MCF 10A (cell line): ENCODE measurements around the gene IGFALS. TPM values are rescaled to one million over a fixed set of nuclear protein-coding genes. Genes with fewer than 3 reads are reported as not detected.

Experiments used
- BruUV-seq: library from RNA; stranded (reverse); fragments of 400-500 nt; replicated peaks from 2 replicates; lab custom pipeline; 2021; lab: Mats Ljungman, UMichigan
- CTCF ChIA-PET: fragments of 300-600 bp; sonication (Branson Sonifier 250); formaldehyde crosslinking; extraction: SDS; loops from one replicate; lab custom pipeline; 2021; ENCODE audit warnings: antibody characterized with exemption, inconsistent platforms; lab: Yijun Ruan, JAX
- POLR2A ChIA-PET: fragments of 300-600, 350-650 bp; sonication (Branson Sonifier 250); formaldehyde crosslinking; extraction: SDS; loops from one replicate; lab custom pipeline; 2020; ENCODE audit warnings: antibody characterized with exemption, inconsistent platforms; lab: Yijun Ruan, JAX
- DNase-seq: peaks from one replicate; pipeline ENCODE4 v3.0.0-alpha.2; 2018; ENCODE audit not compliant: unreplicated experiment
- H3K27ac Mint-ChIP-seq: one replicate; pipeline ENCODE4 v1.8.0; 2022; ENCODE audit warnings: mild to moderate bottlenecking, low read depth, mixed read lengths; ENCODE audit not compliant: unreplicated experiment
- H3K27me3 Mint-ChIP-seq: one replicate; pipeline ENCODE4 v1.8.0; 2022; ENCODE audit warnings: mixed read lengths; ENCODE audit not compliant: insufficient read depth, unreplicated experiment
- H3K36me3 Mint-ChIP-seq: one replicate; pipeline ENCODE4 v1.8.0; 2022; ENCODE audit warnings: mild to moderate bottlenecking, moderate library complexity, mixed read lengths; ENCODE audit not compliant: insufficient read depth, unreplicated experiment
- H3K4me1 Mint-ChIP-seq: one replicate; pipeline ENCODE4 v1.8.0; 2022; ENCODE audit warnings: mixed read lengths; ENCODE audit not compliant: insufficient read depth, unreplicated experiment
- H3K4me3 Mint-ChIP-seq: one replicate; pipeline ENCODE4 v1.8.0; 2022; ENCODE audit warnings: mild to moderate bottlenecking, moderate library complexity, mixed read lengths; ENCODE audit not compliant: unreplicated experiment
- H3K9me3 Mint-ChIP-seq: one replicate; pipeline ENCODE4 v1.8.0; 2022; ENCODE audit warnings: mixed read lengths; ENCODE audit not compliant: unreplicated experiment
- intact Hi-C: fragments of 100-400 bp; cut with micrococcal nuclease; formaldehyde crosslinking; loops from 2 replicates; pipeline ENCODE4 v1.14.1; 2022
- total RNA-seq: library from RNA; stranded (reverse); gene quantifications from 2 replicates; pipeline ENCODE4 v1.2.3, GENCODE V29; 2022
- TF ChIP-seq, protein P1 (sequence below): fragments of 200-600 bp; IDR thresholded peaks from one replicate; pipeline ENCODE4 v1.8.0; 2022; ENCODE audit warnings: antibody characterized with exemption, mild to moderate bottlenecking; ENCODE audit not compliant: unreplicated experiment

IGFALS gene
- total RNA-seq, 1 experiment from 2014 or later, result not detected

DNA sequence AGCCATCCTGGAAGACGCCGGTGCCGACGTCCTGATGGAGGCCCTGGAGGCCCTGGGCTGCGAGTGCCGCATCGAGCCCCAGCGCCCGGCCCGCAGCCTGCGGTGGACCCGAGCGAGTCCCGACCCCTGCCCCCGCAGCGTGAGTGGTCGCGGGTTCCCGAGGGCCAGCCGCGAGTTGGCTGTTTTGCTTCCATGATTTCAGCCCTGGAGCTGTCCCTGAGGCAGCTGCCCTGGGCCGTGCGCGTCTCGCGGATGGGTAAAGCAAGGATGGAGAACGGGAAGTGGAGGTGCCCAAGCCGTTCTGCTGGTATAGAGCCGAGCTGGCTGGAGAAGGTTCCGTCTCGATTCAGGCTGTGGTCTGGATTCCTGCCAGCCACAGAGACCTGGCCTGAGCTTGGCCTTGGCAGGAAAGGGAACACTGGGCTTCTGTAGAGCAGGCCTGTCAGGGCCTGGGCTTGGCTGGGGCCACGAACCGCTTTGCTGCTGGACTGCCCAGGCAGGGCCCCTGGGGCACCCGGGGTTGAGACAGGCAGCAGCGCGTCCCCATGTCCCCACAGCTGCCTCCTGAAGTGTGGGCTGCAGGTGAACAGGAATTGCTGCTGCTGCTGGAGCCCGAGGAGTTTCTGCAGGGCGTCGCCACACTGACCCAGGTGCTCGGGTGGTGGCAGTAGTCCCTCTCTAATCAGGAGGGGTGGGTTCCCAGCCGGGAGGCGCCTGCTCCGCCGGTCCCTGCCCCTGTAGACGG lies 19.6 kb downstream of the IGFALS start:
- POLR2A ChIA-PET, result interaction anchor here (0.7 to 7.7 kb wide), 12 partner anchors 8 to 235 kb away, joined by 3 to 137 read pairs (median 4); partner anchors contain the start of genes JPT2, MAPK8IP3, NUBP2 and RPS2
- Mint-ChIP-seq H3K4me3 (peak overlapping the region; percentile 80), H3K36me3 (peaks cover 58% of the 10 kb centered on the region), H3K9me3 (no peaks in the 10 kb centered on the region), H3K27ac (no peak overlapping the region), H3K27me3 (no peaks in the 10 kb centered on the region), H3K4me1 (peaks cover 7% of the 10 kb centered on the region)
- no TSS peak for BruUV-seq
- CTCF ChIA-PET, result interaction anchor here (0.7 to 1.7 kb wide), 6 partner anchors 9 to 68 kb away, joined by 3 to 7 read pairs (median 3); partner anchors contain the start of gene MAPK8IP3
- intact Hi-C loops, result no loop called here
- DNase-seq, result peak; percentile 20
- TF ChIP-seq, protein P1, sequence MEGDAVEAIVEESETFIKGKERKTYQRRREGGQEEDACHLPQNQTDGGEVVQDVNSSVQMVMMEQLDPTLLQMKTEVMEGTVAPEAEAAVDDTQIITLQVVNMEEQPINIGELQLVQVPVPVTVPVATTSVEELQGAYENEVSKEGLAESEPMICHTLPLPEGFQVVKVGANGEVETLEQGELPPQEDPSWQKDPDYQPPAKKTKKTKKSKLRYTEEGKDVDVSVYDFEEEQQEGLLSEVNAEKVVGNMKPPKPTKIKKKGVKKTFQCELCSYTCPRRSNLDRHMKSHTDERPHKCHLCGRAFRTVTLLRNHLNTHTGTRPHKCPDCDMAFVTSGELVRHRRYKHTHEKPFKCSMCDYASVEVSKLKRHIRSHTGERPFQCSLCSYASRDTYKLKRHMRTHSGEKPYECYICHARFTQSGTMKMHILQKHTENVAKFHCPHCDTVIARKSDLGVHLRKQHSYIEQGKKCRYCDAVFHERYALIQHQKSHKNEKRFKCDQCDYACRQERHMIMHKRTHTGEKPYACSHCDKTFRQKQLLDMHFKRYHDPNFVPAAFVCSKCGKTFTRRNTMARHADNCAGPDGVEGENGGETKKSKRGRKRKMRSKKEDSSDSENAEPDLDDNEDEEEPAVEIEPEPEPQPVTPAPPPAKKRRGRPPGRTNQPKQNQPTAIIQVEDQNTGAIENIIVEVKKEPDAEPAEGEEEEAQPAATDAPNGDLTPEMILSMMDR, result no peak

DNA sequence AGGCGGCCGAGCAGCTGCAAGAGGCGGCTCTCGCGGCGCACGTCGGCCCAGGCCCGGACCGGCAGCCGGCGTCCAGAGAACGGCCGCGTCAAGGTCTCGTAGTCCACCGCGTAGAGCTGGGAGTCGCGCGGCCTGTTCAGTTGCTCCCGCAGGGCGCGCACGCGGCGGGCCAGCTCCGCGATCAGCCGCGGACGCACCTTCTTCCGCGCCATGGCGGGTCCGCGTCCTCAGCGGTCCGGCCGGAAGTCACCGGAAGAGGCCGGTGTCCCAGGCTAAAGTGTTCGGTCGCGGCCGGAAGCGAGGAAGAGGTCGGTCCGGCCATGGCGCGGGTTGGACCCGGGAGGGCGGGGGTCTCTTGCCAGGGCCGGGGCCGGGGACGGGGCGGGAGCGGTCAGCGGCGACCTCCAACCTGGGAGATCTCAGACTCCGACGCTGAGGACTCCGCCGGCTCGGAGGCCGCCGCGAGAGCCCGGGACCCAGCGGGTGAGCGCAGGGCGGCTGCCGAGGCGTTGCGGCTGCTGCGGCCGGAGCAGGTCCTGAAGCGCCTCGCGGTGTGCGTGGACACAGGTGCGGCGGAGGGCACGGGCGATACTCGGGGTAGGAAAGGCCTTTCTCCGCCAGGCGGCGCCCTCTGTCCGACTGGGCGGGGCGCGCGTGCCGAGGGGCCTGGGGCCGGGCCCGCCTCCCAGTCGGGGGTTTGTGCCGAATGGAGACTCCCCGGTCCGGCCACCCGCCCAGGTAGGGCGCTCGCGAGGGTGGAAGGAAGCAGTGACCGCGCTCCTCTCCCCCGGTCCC lies 20.4 kb downstream of the IGFALS start, which contains the start of gene MRPS34:
TSS of gene MRPS34 (minus strand) at position 227 of the 795 bp plus-strand sequence. CDS start at position 212, 15 bp downstream.
- POLR2A ChIA-PET, result interaction anchor here (0.6 to 7.7 kb wide), 24 partner anchors 9 to 909 kb away, joined by 3 to 137 read pairs (median 4); partner anchors contain the start of genes CRAMP1, FAHD1, HAGH and IFT140
- peak within 1 kb of the TSS; percentile 80 for H3K4me3 Mint-ChIP-seq
- no peaks in the 10 kb centered on the region for H3K9me3 Mint-ChIP-seq
- DNase-seq, result peak; percentile 84
- TF ChIP-seq, protein P1, result peak; percentile 92
- H3K36me3 Mint-ChIP-seq, result peaks cover 58% of the 10 kb centered on the region
- CTCF ChIA-PET, result interaction anchor here (0.7 to 1.7 kb wide), 7 partner anchors 16 to 67 kb away, joined by 3 to 7 read pairs (median 3); partner anchors contain the start of gene MAPK8IP3
- H3K27ac Mint-ChIP-seq, result peak within 1 kb of the TSS; percentile 80
- intact Hi-C loops, result no loop called here
- H3K4me1 Mint-ChIP-seq, result peaks cover 7% of the 10 kb centered on the region
- no peaks in the 10 kb centered on the region for H3K27me3 Mint-ChIP-seq
- no TSS peak for BruUV-seq

DNA sequence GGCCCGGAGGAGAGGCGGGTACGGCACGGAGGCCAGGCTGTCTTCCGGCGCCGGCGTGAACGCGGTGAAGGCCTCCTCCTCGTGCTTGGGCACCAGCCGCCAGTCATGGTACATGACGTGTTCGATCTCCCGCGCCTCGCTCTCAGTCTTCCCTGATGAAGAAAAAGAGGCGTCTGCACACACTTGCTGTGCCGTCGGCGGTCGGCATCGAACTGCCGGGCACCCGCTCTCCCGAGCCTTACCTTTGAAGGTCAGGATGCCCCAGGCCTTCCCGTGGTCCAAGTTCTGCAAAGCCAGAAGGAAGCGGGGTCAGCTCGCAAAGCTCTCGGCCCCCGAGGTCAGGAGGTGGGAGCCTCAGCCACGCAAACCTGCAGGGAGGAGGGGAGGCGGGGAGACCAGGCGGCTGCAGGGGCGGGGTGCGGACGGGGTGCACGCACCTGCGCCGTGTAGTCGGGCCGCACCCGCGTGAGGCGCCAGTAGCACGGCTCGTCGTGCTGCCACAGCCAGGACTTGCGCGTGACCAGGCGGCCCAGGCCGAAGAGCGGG lies 21.1 kb downstream of the IGFALS start, which contains the start of gene EME2:
TSS of gene EME2 (plus strand) at position 449 of the 546 bp plus-strand sequence. CDS start 418 bp downstream, outside the sequence.
- no peak for DNase-seq
- ChIA-PET POLR2A (interaction anchor here (0.6 to 7.7 kb wide), 20 partner anchors 8 to 908 kb away, joined by 3 to 137 read pairs (median 4); partner anchors contain the start of genes CRAMP1, FAHD1, HAGH and IFT140), CTCF (interaction anchor here (0.7 to 1.4 kb wide), 3 partner anchors 26 to 57 kb away, joined by 3 to 6 read pairs (median 3); no protein-coding TSS in a partner anchor)
- peak within 1 kb of the TSS; percentile 80 for H3K4me3 Mint-ChIP-seq
- peak within 1 kb of the TSS; percentile 80 for H3K27ac Mint-ChIP-seq
- intact Hi-C loops, result no loop called here
- H3K4me1 Mint-ChIP-seq, result peaks cover 7% of the 10 kb centered on the region
- TF ChIP-seq, protein P1, result no peak
- BruUV-seq, result no TSS peak
- H3K9me3 Mint-ChIP-seq, result no peaks in the 10 kb centered on the region
- H3K36me3 Mint-ChIP-seq, result peaks cover 59% of the 10 kb centered on the region
- H3K27me3 Mint-ChIP-seq, result no peaks in the 10 kb centered on the region
